Measurements from ENCODE around the gene SLC25A13.
"Not testable (repeated sequence)": the region's sequence is repeated elsewhere in the genome, so short reads cannot be mapped to it uniquely, and the experiment has no call there.

Gene SLC25A13, protein sequence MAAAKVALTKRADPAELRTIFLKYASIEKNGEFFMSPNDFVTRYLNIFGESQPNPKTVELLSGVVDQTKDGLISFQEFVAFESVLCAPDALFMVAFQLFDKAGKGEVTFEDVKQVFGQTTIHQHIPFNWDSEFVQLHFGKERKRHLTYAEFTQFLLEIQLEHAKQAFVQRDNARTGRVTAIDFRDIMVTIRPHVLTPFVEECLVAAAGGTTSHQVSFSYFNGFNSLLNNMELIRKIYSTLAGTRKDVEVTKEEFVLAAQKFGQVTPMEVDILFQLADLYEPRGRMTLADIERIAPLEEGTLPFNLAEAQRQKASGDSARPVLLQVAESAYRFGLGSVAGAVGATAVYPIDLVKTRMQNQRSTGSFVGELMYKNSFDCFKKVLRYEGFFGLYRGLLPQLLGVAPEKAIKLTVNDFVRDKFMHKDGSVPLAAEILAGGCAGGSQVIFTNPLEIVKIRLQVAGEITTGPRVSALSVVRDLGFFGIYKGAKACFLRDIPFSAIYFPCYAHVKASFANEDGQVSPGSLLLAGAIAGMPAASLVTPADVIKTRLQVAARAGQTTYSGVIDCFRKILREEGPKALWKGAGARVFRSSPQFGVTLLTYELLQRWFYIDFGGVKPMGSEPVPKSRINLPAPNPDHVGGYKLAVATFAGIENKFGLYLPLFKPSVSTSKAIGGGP

GRCh38 chr7:96321658-96322372 lies at the start of gene SLC25A13:
TSS of gene SLC25A13 (minus strand) at chr7:96322098. CDS start at chr7:96321956, 142 bp downstream.
- DNase-seq, result peak; percentile 93 to 97 (median 96)

GRCh38 chr7:96365916-96366315 lies 44.0 kb upstream of the SLC25A13 start:
- not testable (repeated sequence) for DNase-seq

GRCh38 chr7:96361116-96361857 lies 39.4 kb upstream of the SLC25A13 start:
- no peak for DNase-seq

DNA sequence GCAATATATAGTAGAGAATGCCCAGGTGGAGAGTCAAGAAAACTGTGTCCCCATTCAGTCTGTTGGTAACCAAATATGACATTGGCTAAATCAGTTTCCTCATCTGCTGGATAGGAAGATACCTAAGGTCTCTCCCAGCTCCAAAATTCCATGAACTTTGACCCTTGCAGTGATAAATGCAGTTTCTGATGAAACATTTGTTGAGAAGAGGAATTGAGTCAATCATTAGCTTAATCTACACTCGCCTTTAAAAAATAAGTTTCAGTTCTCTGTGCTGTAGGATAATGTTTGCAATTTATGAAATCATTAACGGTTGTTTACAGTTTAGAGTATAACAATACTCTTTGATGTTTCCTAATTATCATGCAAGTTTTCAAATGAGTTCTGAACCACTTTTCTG lies 38.0 kb upstream of the SLC25A13 start:
- DNase-seq, result no peak

DNA sequence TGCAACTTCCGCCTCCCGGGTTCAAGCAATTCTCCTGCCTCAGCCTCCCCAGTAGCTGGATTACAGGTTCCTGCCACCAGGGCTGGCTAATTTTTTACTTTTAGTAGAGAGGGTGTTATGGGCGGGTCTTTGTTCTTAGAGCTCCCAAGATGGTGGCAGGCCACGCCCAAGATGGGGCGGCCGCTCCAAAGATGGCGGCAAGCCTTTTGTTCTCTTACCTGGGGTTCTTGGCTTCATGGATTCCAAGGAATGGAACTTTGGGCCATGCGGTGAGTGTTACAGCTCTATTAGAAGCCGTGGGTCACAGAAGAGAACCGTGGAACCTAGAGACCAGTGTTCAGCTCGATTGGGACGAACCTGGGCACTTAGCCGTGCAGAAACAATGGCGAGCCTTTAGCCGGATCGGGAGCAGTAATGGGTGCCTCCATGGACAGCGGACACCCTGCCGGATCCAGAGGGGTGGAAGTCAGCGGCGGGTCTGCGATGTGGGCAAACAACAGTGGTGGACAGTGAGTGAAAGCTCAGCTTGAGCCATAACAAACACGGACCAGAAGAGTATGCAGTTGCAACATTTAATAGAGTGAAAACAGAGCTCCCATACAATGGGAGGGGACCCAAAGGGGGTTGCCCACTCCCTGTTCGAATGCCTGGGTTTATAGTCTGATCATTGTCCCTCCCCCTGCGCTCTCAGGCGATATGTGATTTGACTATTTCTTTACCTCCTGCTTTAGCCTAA lies 36.5 kb upstream of the SLC25A13 start:
- DNase-seq, result not testable (repeated sequence)

DNA sequence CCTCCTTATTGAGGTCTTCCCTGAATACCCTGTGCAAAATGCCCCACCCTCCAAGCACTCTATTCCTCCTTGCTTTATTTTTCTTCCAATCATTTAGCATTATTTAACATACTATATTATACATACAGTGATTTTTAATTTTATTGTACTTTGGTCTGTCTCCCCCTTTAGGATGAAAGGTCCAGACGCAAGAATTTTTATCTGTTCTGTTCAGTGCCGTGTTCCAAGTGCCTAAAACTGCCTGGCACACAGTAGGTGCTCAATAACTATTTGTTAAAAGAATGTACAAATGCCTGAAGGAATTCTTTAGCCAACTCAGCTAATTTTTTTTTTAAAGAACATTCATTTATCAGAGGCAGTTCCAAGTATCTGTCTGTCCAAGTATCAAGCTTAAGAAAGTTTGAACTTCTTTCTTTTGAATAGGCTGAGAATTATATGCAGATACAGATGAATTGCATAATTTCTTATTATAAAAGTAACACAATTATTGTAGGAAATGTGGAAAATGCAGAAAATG lies 34.1 kb upstream of the SLC25A13 start:
- DNase-seq, result no peak

DNA sequence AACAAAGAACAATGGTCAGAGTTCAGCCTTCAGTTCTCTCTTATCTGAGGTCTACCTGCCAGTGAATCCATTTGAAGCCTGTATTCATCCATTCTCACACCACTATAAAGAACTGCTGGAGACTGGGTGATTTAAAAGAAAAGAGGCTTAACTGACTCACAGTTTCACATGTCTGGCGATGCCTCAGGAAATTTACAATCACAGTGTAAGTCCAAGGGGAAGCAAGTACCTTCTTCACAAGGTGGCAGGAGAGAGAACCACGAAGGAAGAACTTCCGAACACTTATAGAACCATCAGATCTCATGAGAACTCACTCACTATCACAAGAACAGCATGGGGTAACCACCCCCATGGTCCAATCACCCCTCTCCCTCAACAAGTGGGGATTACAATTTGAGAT lies 33.0 kb upstream of the SLC25A13 start:
- no peak for DNase-seq

- no peak for DNase-seq
Observed at GRCh38 chr7:96349572-96349971, 27.7 kb upstream of the SLC25A13 start.

- DNase-seq, result no peak
Observed at GRCh38 chr7:96347471-96347870, 25.6 kb upstream of the SLC25A13 start.

GRCh38 chr7:96346293-96346953 lies 24.5 kb upstream of the SLC25A13 start:
- DNase-seq, result no peak

- DNase-seq, result no peak
Observed at GRCh38 chr7:96344236-96344635, 22.3 kb upstream of the SLC25A13 start.

DNA sequence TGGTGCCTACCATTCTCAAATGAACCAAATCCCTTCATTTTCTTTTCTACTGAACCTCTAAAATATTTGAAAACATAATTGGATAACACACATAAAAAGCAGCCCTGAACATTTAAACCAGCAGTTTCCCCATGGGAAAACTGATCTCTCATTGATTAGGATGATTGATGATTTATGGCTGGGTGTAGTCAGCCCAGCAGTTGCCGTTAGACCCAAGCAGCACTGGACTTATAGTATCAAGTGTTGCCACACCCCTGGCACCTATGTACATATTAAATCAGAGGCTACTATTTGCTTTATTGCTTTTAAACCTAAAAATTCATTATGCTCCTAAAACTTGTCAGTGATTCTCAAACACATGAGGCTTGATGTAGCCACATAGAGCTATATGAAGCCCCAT lies 20.2 kb upstream of the SLC25A13 start:
- DNase-seq, result no peak

DNA sequence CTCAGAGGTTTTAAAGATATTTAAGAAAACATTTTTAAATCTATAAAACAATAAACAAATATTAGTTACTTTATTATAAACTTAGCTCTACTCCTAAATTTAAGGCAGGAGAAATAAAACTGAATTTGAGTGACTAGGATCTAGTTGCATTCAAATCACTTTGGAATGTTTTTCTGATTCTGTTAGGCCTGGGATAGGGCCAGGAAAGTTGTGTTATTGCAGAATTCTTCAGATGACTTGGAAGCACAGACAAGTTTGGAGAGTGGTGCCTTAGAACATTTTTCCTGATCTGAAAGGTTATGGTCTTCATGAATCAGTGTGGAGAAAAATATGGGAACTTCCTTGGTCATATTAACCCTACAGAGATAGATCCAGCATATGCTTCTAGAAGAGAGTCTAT lies 15.6 kb upstream of the SLC25A13 start:
- no peak for DNase-seq

DNA sequence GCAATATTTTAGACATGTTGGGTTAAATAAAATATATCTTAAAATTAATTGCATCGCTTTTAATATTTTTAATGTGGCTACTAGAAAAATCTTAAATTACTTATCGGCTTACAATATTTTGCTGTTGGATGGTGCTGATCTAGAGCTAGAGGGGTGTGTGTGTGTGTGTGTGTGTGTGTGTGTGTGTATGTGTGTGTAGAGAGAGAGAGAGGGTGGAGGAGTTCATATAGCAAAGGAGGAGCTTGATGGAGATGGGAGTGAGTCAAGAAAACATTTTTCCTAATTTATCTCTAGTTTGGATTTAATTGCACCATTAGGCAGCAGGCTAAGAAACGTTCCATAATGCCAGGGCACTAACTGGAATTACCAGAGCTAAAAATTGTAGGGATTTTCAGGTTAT lies 10.4 kb upstream of the SLC25A13 start:
- no peak for DNase-seq

DNA sequence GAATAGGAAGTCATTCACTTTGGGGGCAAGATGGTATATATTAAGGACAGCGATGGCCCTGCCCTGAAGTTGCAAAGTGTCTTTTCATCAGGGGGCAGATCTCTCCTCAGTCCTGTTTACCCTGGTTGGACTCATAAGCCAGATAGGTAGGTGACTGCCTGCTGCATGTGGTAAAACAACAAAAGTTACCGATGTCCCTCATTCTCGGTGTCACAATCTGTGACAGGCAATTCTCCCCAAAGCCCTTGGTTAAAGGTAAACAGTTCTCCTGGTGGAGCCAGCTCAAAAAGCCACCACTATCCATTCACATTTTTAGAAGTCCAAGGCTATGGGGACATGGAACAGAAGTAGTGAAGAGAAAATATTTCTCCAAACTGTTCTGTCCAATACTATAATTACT lies 9.9 kb upstream of the SLC25A13 start:
- no peak for DNase-seq

GRCh38 chr7:96331233-96331632 lies 9.3 kb upstream of the SLC25A13 start:
- DNase-seq, result no peak

DNA sequence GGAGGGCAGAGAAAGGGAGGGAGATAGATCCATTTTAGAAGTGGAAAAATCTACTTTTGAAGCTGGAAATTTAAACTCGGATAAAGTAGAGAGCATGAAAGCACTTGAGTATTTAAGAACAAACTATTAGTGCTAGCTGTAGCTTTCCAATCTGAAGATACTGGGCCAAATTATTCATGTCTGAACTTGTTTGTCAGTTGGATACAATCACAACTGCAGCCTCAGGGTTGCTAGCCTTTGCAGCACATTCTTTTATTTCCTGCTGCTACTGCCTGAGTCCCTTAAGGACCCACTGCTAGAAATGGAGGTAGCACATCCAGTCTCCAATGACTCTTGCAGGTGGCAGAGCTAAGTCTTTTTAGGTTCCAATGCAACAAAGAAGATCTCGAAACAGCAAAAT lies 8.3 kb upstream of the SLC25A13 start:
- DNase-seq, result no peak

- DNase-seq, result no peak
Observed at GRCh38 chr7:96329241-96329640, 7.3 kb upstream of the SLC25A13 start.

DNA sequence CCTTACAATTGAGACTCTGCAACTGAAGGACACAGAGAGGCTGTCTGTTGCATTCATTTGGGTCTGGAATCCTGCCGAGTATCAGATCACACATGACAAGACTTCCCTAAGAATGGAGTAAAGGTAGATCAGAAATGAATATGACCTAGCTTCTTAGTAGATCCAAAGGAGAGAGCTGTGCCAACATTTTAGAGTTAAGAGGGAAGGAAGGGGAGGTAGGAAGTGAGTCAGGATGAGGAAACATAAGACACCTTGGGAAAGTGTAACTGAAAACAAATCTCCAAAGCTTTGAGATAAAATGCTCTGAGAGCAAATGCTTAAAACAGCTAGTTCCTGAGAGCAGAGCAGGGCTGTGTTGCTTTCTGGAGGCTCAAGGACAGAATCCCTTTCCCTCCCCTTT lies 6.1 kb upstream of the SLC25A13 start:
- no peak for DNase-seq

DNA sequence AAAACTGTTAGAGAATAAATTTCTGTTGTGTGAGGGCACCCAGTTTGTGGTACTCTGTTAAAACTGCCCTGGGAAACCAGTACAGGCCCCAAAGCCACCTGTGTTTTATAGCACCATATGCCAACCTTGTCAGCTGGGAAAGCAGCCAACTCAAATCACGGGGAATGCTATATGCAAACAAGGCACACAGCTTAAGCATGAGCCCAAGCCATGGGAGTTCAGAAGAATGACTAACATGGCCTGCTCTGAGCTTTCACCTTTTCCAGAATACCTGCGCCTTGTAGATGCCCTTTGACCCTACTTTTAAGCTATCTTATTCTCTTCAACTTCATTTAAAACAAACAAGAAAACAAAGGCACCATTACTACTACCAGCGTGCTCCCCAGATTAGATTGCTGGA lies 5.5 kb upstream of the SLC25A13 start:
- DNase-seq, result no peak

- peak; percentile 82 to 93 (median 82) for DNase-seq
Observed at GRCh38 chr7:96326752-96327151, 4.9 kb upstream of the SLC25A13 start.

Data from suppressor macrophage treated with lipopolysaccharide for 1 hour (primary cell).